ENCODE data around the gene ARMC7. TPM values are rescaled to one million over a fixed set of nuclear protein-coding genes. Genes with fewer than 3 reads are reported as not detected.

ARMC7 gene
- total RNA-seq, 1 experiment from 2014 or later, result 43.2 TPM

DNA sequence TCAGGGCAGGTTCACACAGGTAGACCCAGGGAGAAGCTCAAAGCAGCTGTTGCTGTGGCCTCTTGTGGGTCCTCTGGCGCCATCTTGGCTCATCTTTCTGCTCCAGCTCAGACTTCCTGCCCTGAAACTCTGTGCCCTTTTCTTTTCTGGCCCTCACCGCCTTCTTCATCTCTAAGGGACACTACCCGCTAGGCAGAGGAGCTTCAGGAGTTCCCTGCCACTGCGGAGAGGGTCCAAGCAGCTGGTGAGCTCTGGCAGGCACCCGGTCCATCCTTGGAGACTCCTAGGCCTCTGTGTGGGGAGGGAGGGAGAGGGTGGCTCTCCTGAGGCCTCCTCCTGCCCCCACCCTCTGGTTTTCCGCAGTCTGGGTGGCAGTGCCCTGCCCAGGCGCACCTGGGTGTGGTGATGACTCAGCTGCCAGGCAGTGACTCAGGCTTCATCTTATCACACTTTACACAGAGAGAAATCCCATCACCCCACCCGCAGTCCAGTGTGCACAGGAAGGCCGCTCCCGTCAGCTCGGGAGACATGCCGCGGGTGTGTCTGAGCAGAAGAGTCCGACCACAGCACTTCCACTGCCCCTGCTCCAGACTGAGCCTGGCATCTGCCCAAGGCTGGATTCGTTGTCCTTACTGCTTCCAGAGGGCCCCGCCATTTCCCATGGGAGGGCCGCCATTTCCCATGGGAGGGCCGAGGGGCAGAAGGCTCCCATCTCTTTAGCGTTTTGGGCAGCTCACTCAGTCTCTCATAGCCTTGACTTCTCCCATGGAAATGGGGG lies 14.5 kb downstream of the ARMC7 start (continued):
- no peak for TF ChIP-seq EZH2phosphoT487 (IDR thresholded peaks at IDR 0.05; ENCODE audit: borderline replicate concordance)
- no peak for TF ChIP-seq CEBPB (IDR thresholded peaks at IDR 0.05; ENCODE audit: low read depth)

DNA sequence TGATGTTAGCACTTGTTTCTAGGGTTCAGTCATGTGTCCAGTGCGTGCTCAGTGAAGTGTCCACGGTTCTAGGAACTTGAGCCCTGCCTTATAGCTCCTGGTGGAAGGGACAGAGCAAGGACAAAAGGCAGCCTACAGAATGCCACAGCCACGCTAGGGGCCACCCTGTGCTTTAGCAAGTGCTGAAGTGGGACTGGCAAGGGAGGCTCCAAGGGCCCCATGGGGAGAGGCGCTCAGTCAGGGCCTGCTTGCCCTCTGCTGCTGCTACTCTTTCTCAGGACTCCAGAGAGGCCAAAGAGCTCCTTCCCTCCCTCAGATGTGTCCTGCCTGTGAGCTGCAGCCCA lies 15.0 kb downstream of the ARMC7 start:
- TF ChIP-seq SRF (IDR thresholded peaks at IDR 0.05; ENCODE audit: low read depth) (no peak), ZBTB33 (IDR thresholded peaks at IDR 0.05; ENCODE audit: extremely low read depth, insufficient replicate concordance, low read length) (no peak), ATF3 (IDR thresholded peaks at IDR 0.05) (no peak), ELF1 (IDR thresholded peaks at IDR 0.05; ENCODE audit: borderline replicate concordance, low read depth) (no peak), JUND (IDR thresholded peaks at IDR 0.05) (no peak), CEBPB (IDR thresholded peaks at IDR 0.05; ENCODE audit: low read depth) (no peak), SIN3A (IDR thresholded peaks at IDR 0.05; ENCODE audit: low read depth) (no peak), FOSL1 (IDR thresholded peaks at IDR 0.05; ENCODE audit: low read depth) (no peak)
- RAD21 ChIA-PET (ENCODE audit: low non-redundant PET in 1 of 2, low total read pairs in 2 of 2, uncharacterized antibody in 2 of 2, unreplicated experiment in 2 of 2), result interaction anchor here (1.0 to 2.1 kb wide), 3 partner anchors 9 to 11 kb away, joined by 3 to 10 read pairs (median 6); no protein-coding TSS in a partner anchor
- H3K27ac ChIP-seq (ENCODE audit: low read depth, low read length), result peak overlapping the region; percentile 93
- ATAC-seq, result peak; percentile 29
- H3K9me2 ChIP-seq (ENCODE audit: insufficient read depth), result no peaks in the 10 kb centered on the region
- H3K79me2 ChIP-seq (ENCODE audit: insufficient read depth, low read length), result peaks cover 82% of the 10 kb centered on the region
- POLR2A ChIA-PET, result interaction anchor here (0.6 to 5.0 kb wide), 19 partner anchors 9 to 112 kb away, joined by 3 to 44 read pairs (median 4); partner anchors contain the start of genes JPT1 and MRPL58
- H2AFZ ChIP-seq (ENCODE audit: low read depth, low read length, poor library complexity, severe bottlenecking), result no peak overlapping the region
- CTCF ChIA-PET, result interaction anchor here (1.1 to 5.6 kb wide), 5 partner anchors 11 to 477 kb away, joined by 3 to 75 read pairs (median 7); no protein-coding TSS in a partner anchor
- H3K4me2 ChIP-seq (ENCODE audit: low read length), result peak overlapping the region; percentile 81
- peak overlapping the region; percentile 78 for H3K9ac ChIP-seq (ENCODE audit: low read length)
- H4K20me1 ChIP-seq (ENCODE audit: insufficient read depth), result no peaks in the 10 kb centered on the region
- peaks cover 40 to 71% of the 10 kb centered on the region in 2 experiments for H3K4me1 ChIP-seq (ENCODE audit: control insufficient read depth in 1 of 2, insufficient read depth in 2 of 2, low read length in 2 of 2)
- DNase-seq (ENCODE audit: low read depth, low spot score), result no peak
- intact Hi-C loops (cut with micrococcal nuclease), result loop anchor here (2.0 kb wide), 1 partner anchor 74 kb away; no protein-coding TSS in a partner anchor
- H3K36me3 ChIP-seq (ENCODE audit: control insufficient read depth in 1 of 2, insufficient read depth in 2 of 2, low read length in 2 of 2), result peaks cover 0 to 31% of the 10 kb centered on the region in 2 experiments; a peak in 2 of 4 replicates
- no peaks in the 10 kb centered on the region for H3K9me3 ChIP-seq (ENCODE audit: control insufficient read depth in 1 of 2, insufficient read depth in 1 of 2, low read depth in 1 of 2, low read length in 2 of 2)
- BruUV-seq (replicated peaks), result TSS peak; percentile 93
- H3K27me3 ChIP-seq (ENCODE audit: insufficient read depth, low read length), result no peaks in the 10 kb centered on the region
- peak overlapping the region; percentile 30 to 55 for H3K4me3 ChIP-seq (replicated peaks in 1 of 2; ENCODE audit: low read depth in 1 of 2, low read length in 2 of 2)

Measured in HCT116 (cell line).